ENCODE measurements around the gene SLC39A9. TPM values are rescaled to one million over a fixed set of nuclear protein-coding genes. Genes with fewer than 3 reads are reported as not detected.

SLC39A9 gene
- total RNA-seq, 1 donor from 2014 or later: 70.9 TPM

- DNase-seq: no peak
Observed at GRCh38 chr14:69504775-69505174, 106.3 kb downstream of the SLC39A9 start.

- no peak for DNase-seq
Observed at GRCh38 chr14:69505338-69506240, 107.1 kb downstream of the SLC39A9 start.

- DNase-seq: no peak
Observed at GRCh38 chr14:69506241-69506595, 107.7 kb downstream of the SLC39A9 start.

Other genes starting within 250 kb of the SLC39A9 start
- 24.8 TPM for gene DCAF5, start 245.6 kb upstream of the SLC39A9 start, total RNA-seq
- 15.7 TPM for gene EXD2, start 207.2 kb upstream of the SLC39A9 start, total RNA-seq
- 18.1 TPM for gene GALNT16, start 138.5 kb upstream of the SLC39A9 start, total RNA-seq
- 158 TPM for gene ERH, start 393 bp upstream of the SLC39A9 start, total RNA-seq
- 0.20 TPM for gene PLEKHD1, start 86.0 kb downstream of the SLC39A9 start, total RNA-seq
- not detected for gene CCDC177, start 176.2 kb downstream of the SLC39A9 start, total RNA-seq
- 18.5 TPM for gene SUSD6, start 212.9 kb downstream of the SLC39A9 start, total RNA-seq